GF-D8 (cell line): ENCODE results near the gene F8.

Experiments
- DNase-seq: peaks from one replicate; lab custom pipeline; 2025; lab: John Stamatoyannopoulos, UW

The F8 gene

GRCh38 chrX:154813801-154814200 lies 208.7 kb downstream of the F8 start:
- DNase-seq = no peak

- DNase-seq = no peak
Observed at GRCh38 chrX:154812341-154813101, 210.0 kb downstream of the F8 start.

DNA sequence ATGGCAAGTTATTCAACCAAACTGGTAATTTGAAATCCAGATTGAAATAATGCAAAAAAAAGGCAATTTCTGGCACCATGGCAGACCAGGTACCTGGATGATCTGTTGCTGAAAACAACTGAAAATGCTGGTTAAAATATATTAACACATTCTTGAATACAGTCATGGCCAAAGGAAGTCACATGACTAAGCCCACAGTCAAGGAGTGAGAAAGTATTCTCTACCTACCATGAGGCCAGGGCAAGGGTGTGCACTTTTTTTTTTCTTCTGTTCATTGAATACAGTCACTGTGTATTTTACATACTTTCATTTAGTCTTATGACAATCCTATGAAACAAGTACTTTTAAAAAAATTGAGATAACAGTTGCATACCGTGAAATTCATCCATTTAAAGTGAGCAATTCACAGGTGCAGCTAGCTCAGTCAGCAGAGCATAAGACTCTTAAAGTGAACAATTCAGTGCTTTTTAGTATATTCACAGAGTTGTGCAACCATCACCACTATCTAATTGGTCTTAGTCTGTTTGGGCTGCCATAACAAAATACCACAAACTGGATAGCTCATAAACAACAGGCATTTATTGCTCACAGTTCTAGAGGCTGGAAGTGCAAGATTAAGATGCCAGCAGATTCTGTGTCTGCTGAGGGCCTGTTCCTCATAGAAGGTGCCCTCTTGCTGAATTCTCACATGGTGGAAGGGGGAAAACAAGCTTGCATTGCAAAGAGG lies 212.4 kb downstream of the F8 start:
- DNase-seq = no peak

DNA sequence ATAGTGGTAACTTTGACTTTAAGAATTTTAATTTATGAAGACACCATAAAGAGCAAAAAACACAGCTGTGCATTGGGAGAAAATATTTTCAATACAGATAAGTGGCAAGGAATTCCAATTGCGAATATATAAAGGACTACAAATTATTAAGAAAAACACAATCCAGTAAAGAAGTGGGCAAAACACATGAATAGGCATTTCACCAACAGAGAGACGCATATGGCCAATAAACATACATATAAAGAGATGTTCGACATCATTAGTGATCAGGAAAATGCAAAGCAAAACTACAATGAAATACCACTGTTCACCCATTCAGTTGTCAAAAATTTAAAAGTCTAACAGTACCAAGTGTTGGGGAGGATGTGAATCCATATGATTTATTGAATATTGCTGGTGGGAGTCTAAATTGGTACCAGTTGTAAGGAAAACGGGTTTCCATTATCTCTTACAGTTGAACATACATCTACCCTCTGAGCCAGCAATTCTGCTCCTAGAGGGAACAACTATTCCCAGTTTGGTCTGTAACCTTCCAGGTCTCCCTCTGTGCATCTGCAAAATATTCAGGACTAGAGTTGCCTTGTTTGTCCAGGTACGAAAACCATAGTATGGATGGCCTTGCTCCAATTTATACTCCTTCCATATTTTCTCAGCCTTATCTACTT lies 215.6 kb downstream of the F8 start:
- DNase-seq = no peak

DNA sequence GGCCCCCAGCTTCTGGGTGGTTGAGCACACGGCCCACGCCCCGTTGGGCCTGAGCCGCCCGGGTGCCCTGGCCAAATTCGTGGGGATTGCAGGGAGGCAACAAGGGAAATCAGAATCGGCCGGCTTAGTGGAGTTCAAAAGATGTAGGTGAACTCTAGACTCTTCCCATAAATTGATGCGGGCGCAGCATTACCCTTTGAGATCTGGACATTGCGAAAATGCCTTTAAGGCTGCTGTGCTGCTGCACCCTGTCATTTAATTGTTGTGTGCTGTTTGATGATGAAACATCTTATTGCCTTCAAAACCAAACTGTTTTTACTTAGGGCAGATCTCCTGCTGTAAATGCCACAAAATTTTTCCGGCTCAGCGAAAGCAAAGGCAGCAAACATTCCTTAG lies 216.8 kb downstream of the F8 start:
- no peak for DNase-seq

GRCh38 chrX:154804957-154805695 lies 217.4 kb downstream of the F8 start, which contains the start of gene MPP1:
Gene MPP1 (minus strand): TSS chrX:154805485. CDS start chrX:154805373, 112 bp downstream.
- peak; percentile 60 for DNase-seq

DNA sequence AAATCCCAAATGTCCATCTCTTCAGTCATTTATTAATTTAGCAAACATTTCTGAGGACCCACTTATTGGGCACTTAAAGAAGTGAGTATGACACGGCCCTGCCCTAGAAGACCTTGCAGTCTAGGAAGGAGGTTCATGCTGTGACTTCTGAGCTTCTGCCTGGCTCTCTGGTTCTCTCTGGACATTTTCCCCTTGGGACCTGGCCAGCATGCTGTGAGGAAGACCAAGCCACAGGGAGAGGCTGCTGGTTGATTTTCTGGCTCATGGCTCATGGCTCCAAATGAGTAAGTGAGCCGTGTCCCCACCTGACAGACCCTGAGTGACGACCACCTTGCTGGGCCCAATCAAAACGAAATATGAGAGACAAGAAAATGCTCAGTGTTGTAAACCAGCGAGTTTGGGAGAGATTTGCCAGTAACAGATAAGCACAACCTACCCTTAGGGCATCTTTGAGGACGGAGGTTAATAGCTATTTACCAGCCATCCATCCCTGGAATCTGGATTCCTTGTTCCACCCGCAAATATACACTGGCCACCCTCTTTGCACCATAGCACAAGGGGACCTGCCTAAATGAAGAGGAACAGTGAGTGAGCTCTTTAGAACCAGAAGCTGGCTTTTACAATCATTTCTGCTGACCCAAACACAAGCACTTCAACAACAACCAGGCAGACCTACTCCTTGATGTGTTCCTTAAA lies 218.1 kb downstream of the F8 start:
- DNase-seq = no peak

GRCh38 chrX:154802947-154803346 lies 219.6 kb downstream of the F8 start:
- DNase-seq = no peak

GRCh38 chrX:154800478-154801210 lies 221.9 kb downstream of the F8 start:
- peak; percentile 62 for DNase-seq

DNA sequence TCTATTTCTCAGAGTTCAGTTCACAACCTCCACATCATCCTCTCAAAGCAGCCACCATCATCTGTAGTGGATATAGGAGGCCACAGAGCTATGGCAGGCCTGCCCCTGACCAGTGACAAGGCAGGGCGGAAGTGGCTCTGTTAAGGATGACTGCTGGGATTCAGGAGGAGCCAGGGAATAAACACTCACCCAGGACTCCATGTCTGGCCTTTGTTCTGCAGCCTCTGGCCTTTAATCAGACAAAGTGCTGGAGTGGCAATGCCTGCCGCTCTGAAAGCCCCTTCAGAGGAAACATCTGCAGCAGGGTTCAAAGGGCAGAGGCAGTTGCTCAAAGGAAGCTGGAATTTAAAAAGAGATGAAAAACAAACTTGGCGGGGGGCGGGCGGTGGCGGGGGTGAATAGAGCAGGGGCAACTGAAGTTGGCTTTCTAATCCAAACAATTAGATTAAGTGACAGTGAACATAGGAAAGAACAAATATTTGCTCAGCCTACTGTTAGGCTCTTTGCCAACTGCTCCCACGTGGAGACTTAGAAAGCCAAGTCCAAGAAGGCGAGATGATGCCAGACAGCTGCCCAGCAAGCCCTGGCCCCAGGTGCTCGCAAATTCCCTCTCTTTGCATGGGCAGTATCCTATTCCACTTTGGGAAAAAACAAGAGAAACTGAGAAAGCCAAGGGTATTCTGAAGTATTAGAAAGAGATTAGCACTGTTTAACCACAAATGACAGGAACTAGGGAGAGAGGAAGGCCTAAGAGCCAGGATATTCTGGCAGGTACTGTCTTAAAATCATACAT lies 222.8 kb downstream of the F8 start:
- DNase-seq = no peak

DNA sequence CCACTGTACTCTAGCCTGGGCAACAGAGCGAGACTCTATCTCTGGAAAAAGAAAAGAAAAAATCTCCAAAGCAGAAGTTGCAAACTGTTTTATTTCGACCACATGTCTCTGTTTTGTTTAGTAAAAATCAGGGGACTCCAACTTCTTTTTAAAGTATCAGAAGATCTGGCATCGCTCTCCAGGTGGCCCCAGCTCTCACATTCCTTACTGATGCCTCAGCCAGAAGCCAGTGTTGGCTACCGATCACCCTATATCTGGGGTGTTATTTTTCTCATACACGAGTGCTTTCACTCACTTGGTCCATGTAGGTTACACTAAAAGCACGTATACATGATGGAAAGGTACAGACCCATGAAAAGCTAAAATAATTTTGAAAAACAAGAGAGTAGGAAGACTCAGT lies 225.5 kb downstream of the F8 start:
- no peak for DNase-seq

GRCh38 chrX:154795016-154795415 lies 227.5 kb downstream of the F8 start:
- DNase-seq = no peak

DNA sequence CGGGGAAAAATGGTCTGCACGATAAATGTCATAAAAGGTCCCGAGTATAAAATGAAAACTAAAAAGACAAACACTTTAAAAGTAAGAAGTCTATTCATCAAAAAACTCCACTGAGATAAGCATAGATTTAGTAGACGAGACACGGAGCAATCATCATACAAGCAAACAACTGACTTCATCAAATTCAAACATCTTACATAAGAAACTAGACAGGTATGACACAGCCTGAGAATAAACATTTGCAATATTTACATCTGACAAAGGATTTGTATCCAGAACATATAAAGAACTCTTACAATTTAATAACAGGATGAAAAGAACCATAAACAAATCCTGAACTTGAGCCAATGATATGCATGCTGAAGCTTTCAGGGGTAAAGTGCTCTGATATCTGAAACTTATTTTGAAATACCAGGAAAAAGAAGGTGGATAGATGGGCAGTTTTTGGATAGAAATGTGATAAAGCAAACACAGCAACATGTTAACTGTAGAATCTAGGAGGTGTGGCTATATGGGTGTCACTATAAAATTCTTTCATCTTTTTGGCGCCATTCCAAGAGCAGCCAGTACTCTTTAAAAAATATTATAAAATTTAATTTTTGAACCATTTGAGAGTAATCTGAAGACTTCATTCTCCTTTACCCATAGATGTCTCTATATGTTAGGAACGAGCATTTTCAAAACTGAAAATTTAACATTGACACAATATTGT lies 229.3 kb downstream of the F8 start:
- DNase-seq = no peak

GRCh38 chrX:154791939-154792338 lies 230.6 kb downstream of the F8 start:
- no peak for DNase-seq

- no peak for DNase-seq
Observed at GRCh38 chrX:154791467-154791866, 231.1 kb downstream of the F8 start.
